GM21619 (cell line): ENCODE measurements around the gene THSD4.

Experiments
- ATAC-seq: cut with Tn5 transposase; IDR thresholded peaks from one replicate; pipeline ENCODE4 v1.9.1; 2021; ENCODE audit not compliant: unreplicated experiment

Gene THSD4

DNA sequence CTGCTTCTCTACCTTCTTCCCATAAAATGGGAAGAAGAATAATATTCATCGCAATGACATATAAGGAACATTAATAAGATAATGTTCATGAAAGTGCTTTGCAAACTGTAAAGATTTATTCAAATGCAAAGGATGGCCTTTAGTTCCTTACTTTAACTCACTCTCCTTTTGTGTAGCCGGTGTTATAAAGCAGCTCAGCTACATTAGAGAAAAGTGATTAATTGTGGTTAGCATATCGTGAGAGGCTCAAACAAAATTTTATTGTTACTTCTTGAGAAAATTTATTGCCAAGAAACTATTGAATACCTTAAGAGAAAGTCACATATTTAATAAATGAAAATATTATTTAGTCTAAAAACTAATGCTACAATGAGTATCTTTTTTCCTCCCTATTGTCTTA, 444.3 kb downstream of the THSD4 start:
- ATAC-seq: no peak

- ATAC-seq: no peak
Measured at GRCh38 chr15:71562251-71562650, 447.0 kb downstream of the THSD4 start.

DNA sequence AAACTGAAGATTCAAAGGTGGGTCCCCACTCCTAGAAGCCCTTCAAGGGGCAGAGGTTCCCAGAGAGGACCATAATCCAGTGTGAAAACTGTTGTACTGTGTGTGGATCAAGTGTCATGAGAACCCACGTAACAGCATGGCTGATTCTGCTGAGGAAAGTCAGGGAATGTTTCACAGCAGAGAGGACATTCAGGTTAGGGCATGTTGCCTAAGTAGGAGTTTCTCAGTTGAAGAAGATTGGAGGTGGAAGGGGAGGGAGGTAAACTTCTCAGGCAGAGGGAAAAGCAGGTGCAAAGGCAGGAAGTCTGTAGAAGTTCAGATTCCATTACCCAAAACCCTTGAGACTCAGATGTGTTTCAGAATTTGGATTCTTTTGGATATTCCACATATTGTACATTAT, 448.9 kb downstream of the THSD4 start:
- ATAC-seq: no peak

DNA sequence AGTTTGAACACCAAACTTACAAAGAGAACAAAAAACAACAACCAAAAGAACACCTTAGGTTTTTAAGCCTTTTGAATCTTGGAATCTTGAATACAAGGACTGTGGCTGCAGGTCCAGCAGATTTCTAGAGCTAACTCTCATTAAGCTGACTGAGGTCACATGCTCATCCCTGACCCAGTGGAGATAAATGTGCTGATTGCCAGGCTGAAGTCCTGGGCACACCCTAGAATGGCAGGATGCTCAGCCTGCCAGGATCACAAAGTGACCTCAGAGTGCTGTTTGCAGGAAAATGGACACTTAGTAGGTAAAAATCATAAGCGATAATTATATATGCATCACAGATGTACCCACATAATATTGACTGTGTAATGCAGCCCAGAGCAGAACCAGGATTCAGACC, 449.7 kb downstream of the THSD4 start:
- ATAC-seq: no peak

- no peak for ATAC-seq
Measured at GRCh38 chr15:71565631-71566160, 450.4 kb downstream of the THSD4 start.

DNA sequence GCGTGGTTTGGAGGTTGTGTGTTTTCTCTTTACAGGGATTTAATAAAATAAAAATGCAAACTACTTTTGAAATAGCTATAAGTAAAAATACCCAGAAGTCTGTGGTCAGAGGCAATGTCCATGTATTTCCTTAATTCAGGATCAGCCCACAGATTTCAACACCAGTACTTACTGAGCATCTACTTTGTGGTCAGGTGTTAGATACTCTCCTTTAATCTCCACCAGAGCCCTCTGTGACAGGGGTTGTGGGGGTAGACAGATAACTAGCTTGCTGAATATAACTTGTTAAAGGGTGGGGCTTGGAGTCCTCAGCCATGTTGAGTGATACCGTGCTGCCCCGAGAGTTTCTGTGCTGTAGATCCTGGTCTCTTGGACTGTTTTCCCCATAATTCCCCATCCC, 451.0 kb downstream of the THSD4 start:
- no peak for ATAC-seq

DNA sequence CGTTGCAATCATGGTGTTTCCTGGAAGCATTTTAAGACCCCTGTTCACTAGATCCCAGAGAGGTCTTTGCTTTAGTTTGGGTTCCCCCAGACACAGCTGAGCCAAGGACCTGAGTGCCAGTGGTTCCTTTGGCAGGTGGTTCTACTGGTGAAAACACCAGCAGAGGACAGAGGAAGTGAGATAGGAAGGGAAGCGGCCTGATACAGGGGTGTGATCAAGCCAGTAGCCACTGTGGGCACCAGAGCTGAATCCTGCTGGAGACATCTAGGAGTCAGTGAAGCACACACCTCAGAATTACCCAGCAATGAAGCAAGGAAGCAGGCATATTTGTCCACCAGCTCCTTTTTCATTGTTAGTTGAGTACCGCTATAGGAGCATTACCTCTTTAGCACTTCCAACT, 451.9 kb downstream of the THSD4 start:
- no peak for ATAC-seq

DNA sequence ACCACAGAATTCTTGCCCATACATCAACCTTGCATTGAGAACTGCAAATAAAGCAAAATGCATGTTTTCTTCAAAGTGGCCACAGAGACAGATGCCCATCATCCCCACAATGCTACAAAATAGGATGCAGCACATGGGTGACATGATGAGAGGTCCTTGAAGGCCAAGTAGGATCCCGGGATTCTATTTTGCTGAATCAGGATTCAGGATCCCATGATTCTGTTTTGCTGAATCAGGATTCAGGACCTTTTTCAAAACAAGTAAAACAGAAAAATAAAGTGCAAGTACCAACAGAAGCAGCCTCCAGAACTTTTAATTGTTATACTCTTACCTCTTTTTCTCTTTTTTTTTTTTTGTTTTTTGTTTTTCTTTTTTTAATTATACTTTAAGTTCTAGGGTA, 453.0 kb downstream of the THSD4 start:
- no peak for ATAC-seq

DNA sequence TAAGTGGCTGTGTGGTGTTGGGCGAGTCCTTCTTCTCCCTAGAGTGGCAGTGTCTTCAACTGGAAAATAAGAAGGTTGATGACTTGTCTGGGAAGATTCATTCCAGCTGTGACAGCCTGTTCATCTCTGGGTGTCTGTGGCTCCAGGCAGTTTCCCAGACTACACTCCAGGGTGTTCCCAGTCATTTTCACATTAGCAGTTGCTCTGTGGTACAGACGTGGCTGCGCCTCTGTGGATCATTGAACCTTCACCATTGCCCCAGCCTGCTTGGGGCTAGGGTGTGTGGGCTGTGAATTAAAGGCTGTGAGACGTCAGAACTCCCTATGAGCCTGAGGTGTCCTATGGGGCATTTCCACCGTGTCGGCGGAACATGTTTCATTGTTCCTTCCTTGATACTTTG, 455.5 kb downstream of the THSD4 start:
- no peak for ATAC-seq

GRCh38 chr15:71571641-71572040, 456.4 kb downstream of the THSD4 start:
- ATAC-seq: no peak

DNA sequence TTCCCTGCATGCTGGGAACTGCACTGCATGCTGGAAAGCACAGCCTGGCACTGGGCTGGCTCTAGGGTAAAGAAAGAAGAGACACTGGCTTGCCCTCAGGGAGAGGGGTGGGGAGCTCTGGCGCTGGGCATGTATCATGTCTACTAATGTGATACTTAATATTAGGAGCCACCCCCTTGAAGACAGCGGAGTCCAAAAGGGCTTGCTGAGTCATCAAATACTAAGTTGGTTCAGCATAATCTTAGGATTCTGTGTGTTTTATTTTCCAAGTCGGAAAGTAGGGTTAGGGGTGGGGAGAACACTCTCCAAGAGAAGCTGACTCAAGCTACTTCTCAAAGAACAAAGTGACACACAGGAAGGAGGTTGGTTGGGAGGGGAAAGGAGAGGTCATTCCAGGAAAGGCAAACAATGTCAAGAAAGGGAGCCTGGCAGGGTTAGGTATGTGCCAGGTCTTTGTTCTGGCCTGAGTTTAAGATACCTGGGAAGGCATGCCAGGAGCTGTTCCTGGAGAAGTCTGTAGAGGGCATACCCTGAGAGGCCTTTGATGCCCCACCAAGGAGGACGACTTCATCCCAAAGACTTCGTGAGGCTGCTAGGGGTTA, 457.3 kb downstream of the THSD4 start:
- no peak for ATAC-seq

DNA sequence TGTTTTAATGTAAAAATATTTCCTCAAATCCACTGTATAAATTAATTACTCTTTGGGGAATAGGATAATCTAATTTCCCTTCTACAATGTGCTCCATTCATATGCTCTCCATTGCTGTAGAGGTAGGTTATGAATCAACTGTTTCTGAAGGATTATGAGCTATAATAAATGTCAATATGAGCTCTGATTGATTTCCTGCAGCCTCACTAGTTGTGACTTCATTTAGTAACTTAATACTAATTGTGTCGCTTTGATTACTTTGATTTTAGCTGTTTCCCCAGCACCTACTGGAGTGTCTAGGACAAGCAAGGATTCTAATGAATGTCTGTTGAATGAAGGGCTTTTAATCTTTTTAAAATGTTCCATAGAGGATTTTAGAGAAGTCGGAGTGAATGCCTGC, 458.3 kb downstream of the THSD4 start:
- no peak for ATAC-seq

DNA sequence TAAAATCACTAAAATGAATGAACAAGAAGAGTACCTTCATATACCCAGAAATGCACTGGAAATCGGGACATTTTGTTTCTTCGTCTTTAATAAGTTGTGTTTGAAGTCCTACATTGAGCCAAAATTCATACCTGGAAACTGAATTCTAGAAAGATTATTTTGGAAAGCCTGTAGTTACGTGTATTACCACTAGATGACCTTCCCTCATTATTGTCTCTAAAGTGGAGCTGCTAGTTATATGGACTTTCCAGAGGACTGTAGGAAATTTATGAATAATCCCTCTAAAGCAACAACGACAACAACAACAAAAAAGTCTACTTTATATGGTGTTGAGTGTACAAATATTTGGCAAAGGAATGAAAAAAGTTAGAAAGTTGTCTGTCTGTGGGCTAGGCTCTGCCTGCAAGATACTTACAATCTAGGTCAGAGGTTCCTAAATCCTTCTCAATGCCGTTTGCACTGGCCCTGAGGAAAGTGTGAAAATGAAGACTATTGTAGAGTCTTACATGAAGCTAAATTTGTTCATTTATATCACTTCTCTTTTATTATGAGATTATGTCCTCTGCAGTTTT, 460.3 kb downstream of the THSD4 start:
- no peak for ATAC-seq

DNA sequence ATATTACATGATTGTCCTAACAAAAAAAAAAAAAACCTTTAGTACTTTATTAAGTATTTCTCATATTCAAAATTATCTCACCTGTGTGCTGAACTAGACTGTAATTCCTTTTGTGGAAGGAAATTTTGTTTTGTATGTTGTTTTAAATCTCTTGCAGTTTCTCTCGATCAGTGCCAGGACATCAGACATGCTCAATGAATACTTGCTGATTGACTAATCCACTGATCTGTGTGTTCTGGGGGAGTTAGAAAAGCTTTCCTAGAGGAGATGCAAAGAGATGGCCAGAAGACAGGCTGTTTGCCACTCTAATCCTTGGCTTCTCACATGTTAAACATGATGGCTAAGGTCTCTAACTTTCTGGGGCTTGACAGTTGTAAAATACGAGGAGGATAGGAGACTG, 461.8 kb downstream of the THSD4 start:
- no peak for ATAC-seq

- no peak for ATAC-seq
Measured at GRCh38 chr15:71581398-71581930, 466.2 kb downstream of the THSD4 start.

- ATAC-seq: no peak
Measured at GRCh38 chr15:71585159-71585558, 469.9 kb downstream of the THSD4 start.

GRCh38 chr15:71586463-71586862, 471.2 kb downstream of the THSD4 start:
- ATAC-seq: no peak

DNA sequence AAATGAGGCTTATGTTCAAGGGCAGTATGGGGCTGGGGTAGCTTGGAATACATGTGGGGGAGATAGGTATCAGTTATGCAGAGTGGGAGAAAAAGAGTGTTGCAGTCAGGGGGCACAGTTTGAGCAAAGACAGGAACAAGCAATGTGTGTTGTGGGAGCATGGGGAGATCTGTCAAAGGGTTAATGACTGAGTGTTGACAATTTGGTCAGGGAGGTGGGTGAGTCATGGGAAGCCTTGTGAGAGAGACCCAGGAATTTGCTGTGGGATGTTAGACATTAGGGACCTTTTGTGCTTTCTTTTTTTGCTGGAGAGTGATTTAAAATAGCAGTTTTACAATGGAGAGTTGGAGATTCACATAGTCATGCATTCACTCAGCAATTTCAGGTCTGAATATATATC, 473.5 kb downstream of the THSD4 start:
- no peak for ATAC-seq

- ATAC-seq: no peak
Measured at GRCh38 chr15:71591057-71591456, 475.8 kb downstream of the THSD4 start.

DNA sequence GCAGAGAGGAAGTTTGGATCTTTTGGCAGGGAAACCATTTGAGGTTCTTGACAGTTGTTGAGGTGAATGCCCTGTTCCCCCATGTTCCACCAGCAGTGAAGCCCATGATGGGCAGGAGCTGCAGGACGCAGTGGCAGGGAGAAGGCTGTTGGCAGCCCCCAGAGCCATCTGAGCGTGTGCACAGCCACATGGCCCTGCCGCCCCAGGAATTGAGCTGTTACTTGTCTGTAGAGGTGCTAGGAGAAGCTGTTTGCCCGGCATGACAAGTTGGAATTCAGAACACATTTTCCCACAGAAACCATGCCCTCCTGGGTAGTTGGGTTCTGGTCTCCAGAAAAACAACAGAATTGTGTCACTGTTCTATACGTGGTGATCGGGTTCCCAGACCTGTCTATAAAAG, 476.9 kb downstream of the THSD4 start:
- no peak for ATAC-seq

DNA sequence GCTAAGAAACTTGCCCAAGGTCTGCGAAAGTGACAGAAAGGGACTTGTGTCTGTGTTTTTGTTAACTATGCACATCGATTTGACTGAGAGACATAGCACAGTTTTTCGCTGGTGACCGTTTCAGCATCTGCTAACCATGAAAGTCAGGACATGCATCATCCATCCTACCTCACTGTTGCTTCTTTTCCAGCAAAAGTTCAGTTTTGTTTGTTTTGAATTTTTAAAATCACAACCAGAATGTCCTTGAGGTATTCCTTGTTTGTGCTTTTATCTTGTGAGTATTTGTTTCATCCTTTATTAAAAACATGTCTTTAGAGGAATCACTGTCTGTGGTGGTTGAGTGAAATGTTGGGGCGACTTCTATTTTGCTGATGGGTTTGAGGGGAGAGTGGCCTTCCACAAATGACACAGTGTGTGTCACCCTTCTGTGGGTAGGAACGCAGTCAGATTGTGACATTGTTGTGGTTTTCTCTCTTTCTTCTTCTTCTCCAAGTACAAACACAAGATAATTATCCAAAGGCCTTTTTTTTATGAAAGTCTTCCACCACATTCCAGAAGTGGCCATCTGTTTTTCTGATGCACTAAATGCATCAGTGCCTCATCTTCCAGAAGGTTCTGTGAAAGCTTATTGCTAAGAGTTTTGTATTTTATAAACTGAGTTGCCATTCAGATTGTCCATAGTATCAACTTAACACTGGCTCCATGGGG, 480.7 kb downstream of the THSD4 start:
- no peak for ATAC-seq

GRCh38 chr15:71596672-71597071, 481.4 kb downstream of the THSD4 start:
- no peak for ATAC-seq
